Osteocyte (in vitro differentiated cells): Measurements from ENCODE around the gene MACO1. TPM values are rescaled to one million over a fixed set of nuclear protein-coding genes. Genes with fewer than 3 reads are reported as not detected.
A peak's percentile ranks its signal among the peaks of the same experiment; 100 is the strongest.

Experiments used
- DNase-seq: peaks from one replicate; pipeline ENCODE4 v3.0.0; 2021; ENCODE audit warnings: mixed read lengths; ENCODE audit not compliant: unreplicated experiment; ENCODE audit errors: extremely low spot score
- H3K27ac Mint-ChIP-seq: one replicate; pipeline ENCODE4 v1.8.0; 2021; ENCODE audit warnings: mild to moderate bottlenecking, mixed read lengths; ENCODE audit not compliant: unreplicated experiment
- H3K27me3 Mint-ChIP-seq: one replicate; pipeline ENCODE4 v1.8.0; 2021; ENCODE audit warnings: mixed read lengths; ENCODE audit not compliant: unreplicated experiment
- H3K36me3 Mint-ChIP-seq: one replicate; pipeline ENCODE4 v1.8.0; 2021; ENCODE audit warnings: mixed read lengths; ENCODE audit not compliant: unreplicated experiment
- H3K4me1 Mint-ChIP-seq: one replicate; pipeline ENCODE4 v1.8.0; 2021; ENCODE audit warnings: mixed read lengths; ENCODE audit not compliant: unreplicated experiment
- H3K4me3 Mint-ChIP-seq: one replicate; pipeline ENCODE4 v1.8.0; 2021; ENCODE audit warnings: mild to moderate bottlenecking, moderate library complexity, mixed read lengths; ENCODE audit not compliant: unreplicated experiment
- H3K9me3 Mint-ChIP-seq: one replicate; pipeline ENCODE4 v1.8.0; 2021; ENCODE audit warnings: mixed read lengths; ENCODE audit not compliant: unreplicated experiment
- CTCF ChIP-seq: fragments of 200-600 bp; sonication (generic); IDR thresholded peaks from 2 replicates; pipeline ENCODE4 v1.5.0; 2021; ENCODE audit warnings: antibody characterized with exemption, mild to moderate bottlenecking, moderate library complexity
- total RNA-seq: library from RNA; stranded (reverse); gene quantifications from 2 replicates; pipeline ENCODE4 v1.2.1, GENCODE V29; 2021

Gene MACO1
- total RNA-seq, 1 donor from 2014 or later, result 30.7 TPM

- Mint-ChIP-seq H3K4me3 (no peak overlapping the region), H3K4me1 (peaks cover 11% of the 10 kb centered on the region), H3K27me3 (no peaks in the 10 kb centered on the region), H3K9me3 (no peaks in the 10 kb centered on the region), H3K27ac (no peak overlapping the region), H3K36me3 (peaks cover 24% of the 10 kb centered on the region)
- no peak for TF ChIP-seq CTCF
- DNase-seq, result no peak
Observed at GRCh38 chr1:25485536-25486411, 55.1 kb downstream of the MACO1 start.

GRCh38 chr1:25486602-25487001 lies 55.9 kb downstream of the MACO1 start:
- peak; percentile 16 for TF ChIP-seq CTCF
- H3K4me1 Mint-ChIP-seq, result peaks cover 8% of the 10 kb centered on the region
- no peak for DNase-seq
- H3K27ac Mint-ChIP-seq, result no peak overlapping the region
- no peaks in the 10 kb centered on the region for H3K9me3 Mint-ChIP-seq
- H3K4me3 Mint-ChIP-seq, result no peak overlapping the region
- H3K36me3 Mint-ChIP-seq, result peaks cover 29% of the 10 kb centered on the region
- no peaks in the 10 kb centered on the region for H3K27me3 Mint-ChIP-seq

- no peak overlapping the region for H3K4me3 Mint-ChIP-seq
- no peak for DNase-seq
- H3K27ac Mint-ChIP-seq, result no peak overlapping the region
- H3K27me3 Mint-ChIP-seq, result no peaks in the 10 kb centered on the region
- TF ChIP-seq CTCF, result peak; percentile 53
- H3K9me3 Mint-ChIP-seq, result no peaks in the 10 kb centered on the region
- H3K4me1 Mint-ChIP-seq, result no peaks in the 10 kb centered on the region
- H3K36me3 Mint-ChIP-seq, result peaks cover 35% of the 10 kb centered on the region
Observed at GRCh38 chr1:25487628-25488027, 56.9 kb downstream of the MACO1 start.

GRCh38 chr1:25492323-25492722 lies 61.6 kb downstream of the MACO1 start:
- DNase-seq, result no peak
- Mint-ChIP-seq H3K9me3 (no peaks in the 10 kb centered on the region), H3K4me3 (no peak overlapping the region), H3K27me3 (no peaks in the 10 kb centered on the region), H3K27ac (no peak overlapping the region), H3K4me1 (no peaks in the 10 kb centered on the region), H3K36me3 (peaks cover 44% of the 10 kb centered on the region)
- no peak for TF ChIP-seq CTCF

- no peaks in the 10 kb centered on the region for H3K9me3 Mint-ChIP-seq
- H3K4me3 Mint-ChIP-seq, result no peak overlapping the region
- H3K27me3 Mint-ChIP-seq, result no peaks in the 10 kb centered on the region
- no peak overlapping the region for H3K27ac Mint-ChIP-seq
- no peak for DNase-seq
- H3K4me1 Mint-ChIP-seq, result peaks cover 4% of the 10 kb centered on the region
- H3K36me3 Mint-ChIP-seq, result peaks cover 51% of the 10 kb centered on the region
- TF ChIP-seq CTCF, result no peak
Observed at GRCh38 chr1:25494952-25495351, 64.3 kb downstream of the MACO1 start.
